Activated gamma-delta T cell treated with Interleukin-2 at 50 U/mL for 16 hours (primary cell): ENCODE data around the gene UBL3.

Experiments used
- DNase-seq: peaks from one replicate; pipeline ENCODE4 v3.0.0-alpha.2; 2020

Gene UBL3

DNA sequence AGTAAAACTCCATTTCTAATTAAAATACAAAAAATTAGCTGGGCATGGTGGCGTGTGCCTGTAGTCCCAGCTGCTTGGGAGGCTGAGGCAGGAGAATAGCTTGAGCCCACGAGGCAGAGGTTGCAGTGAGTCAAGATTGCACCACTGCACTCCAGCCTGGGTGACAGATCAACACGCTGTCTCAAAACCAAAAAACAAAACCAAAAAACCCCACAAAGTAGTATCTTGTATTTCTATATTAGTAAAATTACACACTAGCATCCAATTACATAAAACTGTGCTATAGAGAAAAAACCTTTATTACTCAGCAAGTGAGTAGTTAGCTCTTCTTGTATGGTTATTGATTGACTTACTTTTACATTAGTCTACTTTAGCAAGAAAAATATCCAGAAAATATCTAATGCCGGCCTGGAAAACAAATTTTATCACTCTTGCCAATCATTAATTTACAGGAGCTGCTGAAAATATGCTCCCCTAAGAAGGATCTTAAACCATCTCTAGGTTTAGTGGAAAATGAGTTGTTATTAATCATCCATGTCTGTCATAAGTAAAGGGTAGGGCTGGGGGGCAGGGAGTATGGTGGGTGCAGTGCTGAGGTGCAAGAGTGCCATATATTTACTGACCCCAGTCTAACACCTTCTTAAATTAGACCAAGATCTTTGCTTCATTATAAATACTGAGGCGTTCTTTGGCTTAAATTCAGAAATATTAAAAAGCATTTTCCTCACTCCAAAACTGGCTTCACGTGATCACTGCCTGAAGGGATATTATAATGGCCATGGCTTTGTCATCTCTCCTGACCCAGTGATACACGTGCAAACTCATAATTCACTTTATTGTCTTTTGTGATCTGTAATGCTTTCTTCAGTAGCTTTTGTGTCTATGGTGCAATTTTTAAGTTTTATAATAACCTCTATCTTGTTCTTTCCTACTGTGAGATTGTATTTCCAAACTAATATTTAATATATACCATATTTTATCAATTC, 44.1 kb downstream of the UBL3 start:
- DNase-seq: no peak

DNA sequence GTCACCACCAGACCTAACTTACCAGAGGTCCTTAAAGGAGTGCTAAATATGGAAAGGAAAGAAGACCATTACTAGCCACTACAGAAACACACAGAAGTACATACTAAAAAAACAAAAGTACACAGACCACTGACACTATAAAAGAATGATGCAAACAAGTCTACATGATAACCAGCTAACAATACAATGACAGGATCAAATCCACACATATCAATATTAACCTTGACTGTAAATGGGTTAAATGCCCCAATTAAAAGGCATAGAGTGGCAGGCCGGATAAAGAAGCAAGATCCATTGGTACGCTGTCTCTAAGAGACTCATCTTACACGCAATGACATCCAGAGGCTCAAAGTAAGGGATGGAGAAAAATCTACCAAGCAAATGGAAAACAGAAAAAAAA, 47.2 kb downstream of the UBL3 start:
- DNase-seq: no peak

DNA sequence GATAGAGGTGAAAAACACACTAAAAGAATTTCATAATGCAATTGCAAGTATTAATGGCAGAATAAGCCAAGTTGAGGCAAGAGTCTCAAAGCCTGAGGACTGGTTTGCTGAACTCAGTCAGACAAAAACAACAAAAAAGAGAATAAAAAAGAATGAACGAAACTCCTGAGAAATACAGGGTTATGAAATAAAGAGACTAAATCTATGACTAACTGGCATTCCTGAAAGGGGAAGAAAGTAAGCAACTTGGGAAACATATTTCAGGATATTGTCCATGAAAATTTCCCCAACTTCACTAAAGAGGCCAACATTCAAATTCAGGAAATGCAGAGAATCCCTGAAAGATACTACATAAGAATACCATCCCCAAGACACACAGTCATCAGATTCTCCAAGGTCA, 47.8 kb downstream of the UBL3 start:
- no peak for DNase-seq

DNA sequence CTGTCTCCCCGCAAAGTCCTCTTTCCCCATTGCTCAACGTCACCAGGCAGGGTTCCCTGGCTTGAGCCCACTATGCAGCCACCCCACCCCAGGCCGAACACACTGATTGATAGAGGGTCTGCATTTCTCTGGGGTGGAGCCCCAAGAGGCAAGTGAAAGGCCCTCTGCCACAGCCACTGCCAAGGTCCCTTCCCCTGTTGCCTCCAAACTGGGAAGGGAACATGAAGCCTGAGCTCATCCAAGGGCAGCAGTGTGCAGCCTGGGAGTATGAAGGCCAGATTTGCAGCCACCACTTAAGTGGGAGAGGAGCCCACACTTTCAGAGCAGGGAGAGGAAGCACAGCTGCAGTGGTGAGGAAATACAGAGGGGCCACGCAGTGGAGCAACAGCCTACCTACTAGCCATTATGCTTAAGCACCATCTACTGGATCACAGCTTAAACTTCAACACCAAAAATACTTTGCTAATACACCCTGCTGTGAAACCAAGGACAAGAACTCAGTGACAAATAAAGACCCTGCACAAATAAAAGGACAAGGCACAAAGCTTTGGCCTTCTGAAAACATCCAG, 48.6 kb downstream of the UBL3 start:
- DNase-seq: no peak

DNA sequence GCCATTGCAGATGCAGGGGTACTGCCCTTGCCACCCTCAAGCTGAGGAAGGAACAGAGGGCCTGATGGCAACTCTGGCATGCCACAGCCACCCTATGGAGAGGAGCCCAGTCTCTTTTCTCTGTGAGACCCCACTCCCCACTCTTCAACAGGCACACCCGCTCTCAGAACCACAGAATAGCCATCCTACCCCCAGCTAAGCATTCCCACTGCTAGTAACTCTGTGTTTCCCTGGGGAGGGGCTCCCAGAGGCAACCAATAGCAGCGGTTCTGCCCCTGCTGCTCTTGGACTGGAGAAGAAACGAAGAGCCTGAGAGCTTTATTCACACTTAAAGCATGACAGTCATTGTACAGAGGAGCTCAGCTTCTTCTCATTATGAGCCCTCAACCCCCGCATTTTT, 49.3 kb downstream of the UBL3 start:
- DNase-seq: no peak

GRCh38 chr13:29800687-29801086, 49.7 kb downstream of the UBL3 start:
- DNase-seq: no peak

DNA sequence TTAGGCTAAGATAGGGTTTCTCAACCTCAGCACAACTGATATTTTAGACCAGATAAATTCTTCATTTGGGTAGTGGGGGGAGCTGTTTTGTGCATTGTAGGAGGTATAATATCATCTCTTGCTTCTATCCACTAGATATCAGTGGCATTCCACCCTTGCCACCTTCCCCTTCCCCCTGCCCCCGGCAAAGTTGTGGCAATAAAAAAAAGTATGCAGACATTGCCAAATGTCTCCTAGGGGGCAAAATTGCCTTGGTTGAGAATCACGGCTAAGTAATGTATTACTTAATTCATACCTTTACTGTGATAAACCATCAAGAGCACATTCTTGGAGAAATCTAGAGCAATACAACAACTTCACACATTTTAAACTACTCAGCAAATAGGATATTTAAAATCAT, 51.4 kb downstream of the UBL3 start:
- no peak for DNase-seq

DNA sequence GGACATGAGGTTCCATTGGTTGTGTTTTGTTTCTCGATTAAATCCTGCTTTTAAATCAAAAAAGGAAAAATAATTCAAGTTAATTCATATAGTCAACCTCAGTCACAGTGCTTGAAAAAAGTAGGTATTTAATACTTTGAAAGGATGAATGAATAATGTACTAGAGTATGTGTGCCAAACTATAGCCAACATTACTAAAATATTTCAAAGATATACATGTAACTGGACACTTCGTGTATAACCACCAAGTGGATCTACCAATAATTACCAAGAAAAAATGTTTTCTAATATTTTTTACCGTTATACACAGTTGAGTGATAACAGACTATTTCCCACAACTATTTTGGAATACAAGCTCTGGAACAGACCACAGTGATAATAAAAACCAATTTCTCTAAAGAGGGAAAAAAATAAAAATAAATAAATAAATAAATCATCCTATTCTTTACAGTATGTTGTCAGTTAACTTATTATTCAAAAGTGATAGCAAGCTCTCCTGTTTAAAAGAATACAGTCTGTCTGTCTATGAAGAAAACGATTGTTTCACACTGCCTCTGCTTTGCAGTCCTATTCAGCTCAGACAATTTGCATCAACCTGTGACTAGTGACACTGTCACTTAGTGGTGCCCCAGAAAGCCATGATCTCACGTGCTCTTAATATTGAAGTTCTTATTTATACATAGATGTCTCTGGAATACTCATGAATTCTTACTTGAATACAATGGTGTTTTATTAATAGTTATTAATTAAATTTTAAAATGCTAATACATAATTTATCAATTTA, 58.2 kb downstream of the UBL3 start:
- DNase-seq: no peak

DNA sequence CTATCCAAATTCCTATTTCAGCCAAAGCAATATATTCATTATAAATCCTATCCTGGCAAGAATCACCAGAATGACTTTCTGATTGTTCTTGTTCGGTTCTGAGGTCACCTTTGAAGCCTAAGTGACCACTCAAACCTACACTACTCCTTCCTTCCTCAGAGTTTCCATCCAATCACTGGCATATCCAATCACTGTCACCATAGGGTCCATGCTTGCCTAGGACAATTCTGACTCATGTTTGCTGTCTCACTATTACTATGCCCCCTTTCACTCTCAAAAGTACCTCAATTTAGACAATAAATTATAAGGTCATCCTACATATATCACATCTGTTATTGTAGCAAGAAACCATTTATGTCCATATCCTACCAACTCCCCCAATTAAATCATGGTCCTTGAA, 58.9 kb downstream of the UBL3 start:
- no peak for DNase-seq

GRCh38 chr13:29786698-29787097, 63.7 kb downstream of the UBL3 start:
- no peak for DNase-seq

- no peak for DNase-seq
Measured at GRCh38 chr13:29785978-29786377, 64.4 kb downstream of the UBL3 start.

- DNase-seq: no peak
Measured at GRCh38 chr13:29782798-29783197, 67.6 kb downstream of the UBL3 start.

- DNase-seq: no peak
Measured at GRCh38 chr13:29774830-29775229, 75.6 kb downstream of the UBL3 start.

- DNase-seq: no peak
Measured at GRCh38 chr13:29771247-29771646, 79.2 kb downstream of the UBL3 start.

DNA sequence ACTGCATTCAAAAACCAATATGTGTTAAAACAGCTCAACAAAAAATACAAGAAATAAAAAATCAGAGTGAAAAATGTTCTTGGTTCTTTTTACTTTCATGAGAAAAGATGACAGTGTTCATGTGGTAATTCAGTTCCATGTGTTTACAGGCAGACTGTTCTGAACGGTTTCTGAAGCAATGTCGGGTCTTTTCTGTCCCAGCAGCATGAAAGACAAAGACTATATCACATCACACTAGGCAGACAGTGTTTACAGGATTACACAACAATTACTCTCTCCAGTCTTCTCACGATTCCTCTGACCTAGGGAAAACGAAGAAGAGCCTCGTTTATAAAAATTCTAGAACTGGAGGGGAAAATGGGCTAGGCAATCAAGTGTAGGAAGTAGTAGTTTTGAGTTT, 83.4 kb downstream of the UBL3 start:
- no peak for DNase-seq

GRCh38 chr13:29763436-29764180, 86.8 kb downstream of the UBL3 start:
- no peak for DNase-seq

DNA sequence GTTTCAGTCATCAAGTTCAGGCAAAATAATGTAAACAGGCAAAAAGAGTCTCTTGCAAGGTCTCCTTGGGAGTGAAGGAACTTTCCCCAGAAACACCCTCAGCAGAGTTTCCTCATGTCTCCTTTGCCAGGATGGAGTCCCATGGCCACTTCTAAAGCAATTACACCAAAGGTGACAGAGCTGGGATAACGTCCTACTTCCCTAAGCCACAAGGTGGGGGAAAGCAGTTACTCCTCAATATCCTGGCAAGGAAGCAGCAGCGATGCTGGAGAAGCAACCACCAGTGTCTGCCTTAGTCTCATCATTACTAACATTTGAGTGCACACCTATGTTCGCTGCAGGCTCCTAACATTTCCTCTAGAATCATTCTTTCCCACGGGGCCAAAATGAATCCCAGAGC, 88.6 kb downstream of the UBL3 start:
- no peak for DNase-seq

- DNase-seq: no peak
Measured at GRCh38 chr13:29761160-29761559, 89.3 kb downstream of the UBL3 start.

GRCh38 chr13:29760544-29760943, 89.9 kb downstream of the UBL3 start:
- DNase-seq: no peak

DNA sequence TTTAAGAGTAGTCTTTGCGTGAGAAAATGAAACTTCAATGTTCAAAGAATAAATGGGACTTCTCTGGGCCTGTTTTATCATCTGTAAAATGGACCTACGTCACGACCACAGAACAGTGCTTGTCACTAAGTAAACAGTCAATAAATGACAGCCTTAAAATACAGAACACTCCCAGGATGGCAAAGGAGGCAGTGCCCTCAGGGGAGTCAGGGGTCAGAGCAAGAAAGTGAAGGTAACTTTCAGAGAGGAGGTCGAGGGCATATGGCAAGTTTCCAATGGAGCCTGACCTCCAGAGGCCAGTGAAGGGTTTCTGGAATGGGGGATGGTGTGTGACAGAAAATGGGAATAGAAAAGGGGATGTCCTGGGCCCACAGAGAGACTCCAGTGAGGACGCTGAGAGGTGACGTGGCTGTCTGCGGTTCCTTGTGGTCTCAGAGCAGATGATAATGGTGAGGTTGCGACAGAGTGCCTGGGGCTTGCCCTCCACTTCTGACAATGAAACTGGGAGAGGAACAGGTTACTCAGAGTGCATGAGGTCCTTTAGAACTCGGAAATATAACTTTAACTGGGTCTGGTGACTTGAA, 91.8 kb downstream of the UBL3 start:
- peak; percentile 12 for DNase-seq

- no peak for DNase-seq
Measured at GRCh38 chr13:29756506-29756905, 93.9 kb downstream of the UBL3 start.

- DNase-seq: no peak
Measured at GRCh38 chr13:29754473-29754806, 96.0 kb downstream of the UBL3 start.
